ENCODE measurements around the gene KCNG4. TPM values are rescaled to one million over a fixed set of nuclear protein-coding genes. Genes with fewer than 3 reads are reported as not detected.
A peak's percentile ranks its signal among the peaks of the same experiment; 100 is the strongest.

Gene KCNG4
- total RNA-seq, 4 donors from 2014 or later = not detected

DNA sequence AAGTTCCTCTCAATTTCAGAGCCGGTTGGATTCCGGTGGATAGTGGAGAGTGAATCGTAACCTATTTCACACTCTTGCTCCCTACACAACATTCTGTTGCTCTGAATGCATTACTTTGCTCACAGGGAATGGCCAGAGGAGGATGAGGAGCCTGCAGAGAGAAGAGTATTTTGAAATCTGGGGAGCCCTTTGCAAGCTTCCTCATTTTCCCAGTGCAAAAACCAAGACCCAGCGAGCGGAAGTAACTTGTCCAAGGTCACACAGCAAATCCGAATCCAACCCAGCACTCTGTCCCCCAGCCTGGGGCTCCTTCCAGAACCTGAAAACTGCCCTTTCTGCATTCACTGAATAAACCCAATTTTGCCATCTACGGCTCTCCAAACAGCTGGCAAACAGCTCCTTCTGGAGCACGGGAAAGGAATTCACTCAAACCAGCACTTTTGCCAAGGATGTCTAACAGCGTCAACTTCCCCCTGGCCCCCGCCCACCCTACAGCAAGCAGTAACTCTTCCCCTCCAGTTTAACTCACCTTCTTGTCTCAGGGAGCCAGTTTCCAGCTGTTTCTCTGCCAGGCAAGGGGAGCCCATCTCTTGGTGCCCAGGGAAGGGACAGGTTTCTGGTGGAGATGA lies 557 bp downstream of the KCNG4 start:
- TF ChIP-seq, protein P1, sequence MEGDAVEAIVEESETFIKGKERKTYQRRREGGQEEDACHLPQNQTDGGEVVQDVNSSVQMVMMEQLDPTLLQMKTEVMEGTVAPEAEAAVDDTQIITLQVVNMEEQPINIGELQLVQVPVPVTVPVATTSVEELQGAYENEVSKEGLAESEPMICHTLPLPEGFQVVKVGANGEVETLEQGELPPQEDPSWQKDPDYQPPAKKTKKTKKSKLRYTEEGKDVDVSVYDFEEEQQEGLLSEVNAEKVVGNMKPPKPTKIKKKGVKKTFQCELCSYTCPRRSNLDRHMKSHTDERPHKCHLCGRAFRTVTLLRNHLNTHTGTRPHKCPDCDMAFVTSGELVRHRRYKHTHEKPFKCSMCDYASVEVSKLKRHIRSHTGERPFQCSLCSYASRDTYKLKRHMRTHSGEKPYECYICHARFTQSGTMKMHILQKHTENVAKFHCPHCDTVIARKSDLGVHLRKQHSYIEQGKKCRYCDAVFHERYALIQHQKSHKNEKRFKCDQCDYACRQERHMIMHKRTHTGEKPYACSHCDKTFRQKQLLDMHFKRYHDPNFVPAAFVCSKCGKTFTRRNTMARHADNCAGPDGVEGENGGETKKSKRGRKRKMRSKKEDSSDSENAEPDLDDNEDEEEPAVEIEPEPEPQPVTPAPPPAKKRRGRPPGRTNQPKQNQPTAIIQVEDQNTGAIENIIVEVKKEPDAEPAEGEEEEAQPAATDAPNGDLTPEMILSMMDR (IDR thresholded peaks at IDR 0.05) = no peak
- no peak for TF ChIP-seq POLR2A (IDR thresholded peaks at IDR 0.05)
- no peak overlapping the region for H3K27ac ChIP-seq
- no peaks in the 10 kb centered on the region for H3K36me3 ChIP-seq
- no peak for DNase-seq
- intact Hi-C loops (cut with DNase I; ENCODE audit: low total_unique reads) = no loop called here
- peaks cover 0 to 5% of the 10 kb centered on the region in 2 donors for H3K27me3 ChIP-seq
- no peaks in the 10 kb centered on the region for H3K9me3 ChIP-seq
- H3K4me1 ChIP-seq = no peaks in the 10 kb centered on the region
- no peak overlapping the region for H3K4me3 ChIP-seq

DNA sequence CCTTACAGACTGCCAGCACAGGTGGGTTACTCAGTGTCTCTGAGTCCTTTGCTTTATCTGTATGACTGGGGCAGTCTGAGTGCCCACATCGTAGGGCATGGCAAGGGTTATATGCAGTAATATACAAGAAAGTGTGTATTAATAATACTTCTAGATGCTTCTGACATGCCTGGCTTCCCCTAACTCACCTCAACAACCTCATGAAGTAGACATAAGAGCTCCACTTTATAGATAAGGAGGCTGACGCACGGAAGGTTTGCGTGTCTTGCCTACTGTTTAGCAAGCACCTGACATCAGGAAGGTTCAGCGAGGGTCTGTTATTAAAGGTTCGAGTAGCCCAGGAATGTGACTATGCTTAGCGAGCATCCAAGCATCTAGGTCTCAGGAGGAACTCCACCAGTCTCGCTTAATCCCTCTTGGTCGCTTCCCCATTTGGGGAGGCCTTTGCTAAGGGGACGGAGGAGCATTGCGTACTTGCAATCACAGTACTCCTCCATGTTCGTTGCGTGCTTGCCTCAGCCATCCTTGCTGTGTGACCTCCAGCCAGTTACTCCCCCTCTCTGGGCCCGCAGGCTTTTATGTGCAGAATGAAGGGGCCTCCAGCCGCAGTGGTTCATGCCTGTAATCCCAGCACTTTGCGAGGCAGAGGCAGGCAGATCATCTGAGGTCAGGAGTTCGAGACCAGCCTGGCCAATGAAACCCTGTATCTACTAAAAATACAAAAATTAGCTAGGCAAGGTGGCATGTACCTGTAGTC lies 1.6 kb downstream of the KCNG4 start:
- Histone ChIP-seq H3K4me3 (no peak overlapping the region), H3K36me3 (no peaks in the 10 kb centered on the region), H3K4me1 (no peaks in the 10 kb centered on the region), H3K27me3 (peaks cover 0 to 5% of the 10 kb centered on the region in 2 donors), H3K27ac (no peak overlapping the region), H3K9me3 (no peaks in the 10 kb centered on the region)
- intact Hi-C loops (cut with DNase I; ENCODE audit: low total_unique reads) = no loop called here
- TF ChIP-seq, protein P1 (IDR thresholded peaks at IDR 0.05) = no peak
- TF ChIP-seq POLR2A (IDR thresholded peaks at IDR 0.05) = no peak
- no peak for DNase-seq

DNA sequence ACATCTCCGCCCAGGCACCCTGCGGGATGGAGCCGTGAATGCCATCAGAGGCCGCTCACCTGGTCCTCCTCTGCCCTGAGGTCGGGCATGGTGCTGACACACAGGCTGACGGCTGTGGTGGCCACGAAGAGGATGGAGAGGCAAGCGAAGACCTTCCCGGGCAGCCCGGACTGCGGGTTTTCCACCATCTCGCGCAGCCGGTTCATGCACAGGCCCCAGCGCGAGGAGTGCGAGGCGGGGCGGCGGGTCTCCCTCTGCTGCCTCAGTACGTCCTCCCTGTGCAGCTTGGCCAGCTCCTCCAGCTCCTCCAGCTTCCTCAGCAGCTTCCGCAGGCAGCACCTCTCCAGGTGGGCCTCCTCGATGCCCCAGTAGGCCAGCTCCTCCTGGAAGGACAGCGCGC lies 3.1 kb downstream of the KCNG4 start:
- Histone ChIP-seq H3K27me3 (no peaks in the 10 kb centered on the region), H3K36me3 (no peaks in the 10 kb centered on the region), H3K4me3 (no peak overlapping the region), H3K27ac (no peak overlapping the region), H3K9me3 (no peaks in the 10 kb centered on the region), H3K4me1 (no peaks in the 10 kb centered on the region)
- DNase-seq = no peak
- intact Hi-C loops (cut with DNase I; ENCODE audit: low total_unique reads) = no loop called here
- TF ChIP-seq POLR2A (IDR thresholded peaks at IDR 0.05) = no peak
- TF ChIP-seq, protein P1 (IDR thresholded peaks at IDR 0.05) = no peak

DNA sequence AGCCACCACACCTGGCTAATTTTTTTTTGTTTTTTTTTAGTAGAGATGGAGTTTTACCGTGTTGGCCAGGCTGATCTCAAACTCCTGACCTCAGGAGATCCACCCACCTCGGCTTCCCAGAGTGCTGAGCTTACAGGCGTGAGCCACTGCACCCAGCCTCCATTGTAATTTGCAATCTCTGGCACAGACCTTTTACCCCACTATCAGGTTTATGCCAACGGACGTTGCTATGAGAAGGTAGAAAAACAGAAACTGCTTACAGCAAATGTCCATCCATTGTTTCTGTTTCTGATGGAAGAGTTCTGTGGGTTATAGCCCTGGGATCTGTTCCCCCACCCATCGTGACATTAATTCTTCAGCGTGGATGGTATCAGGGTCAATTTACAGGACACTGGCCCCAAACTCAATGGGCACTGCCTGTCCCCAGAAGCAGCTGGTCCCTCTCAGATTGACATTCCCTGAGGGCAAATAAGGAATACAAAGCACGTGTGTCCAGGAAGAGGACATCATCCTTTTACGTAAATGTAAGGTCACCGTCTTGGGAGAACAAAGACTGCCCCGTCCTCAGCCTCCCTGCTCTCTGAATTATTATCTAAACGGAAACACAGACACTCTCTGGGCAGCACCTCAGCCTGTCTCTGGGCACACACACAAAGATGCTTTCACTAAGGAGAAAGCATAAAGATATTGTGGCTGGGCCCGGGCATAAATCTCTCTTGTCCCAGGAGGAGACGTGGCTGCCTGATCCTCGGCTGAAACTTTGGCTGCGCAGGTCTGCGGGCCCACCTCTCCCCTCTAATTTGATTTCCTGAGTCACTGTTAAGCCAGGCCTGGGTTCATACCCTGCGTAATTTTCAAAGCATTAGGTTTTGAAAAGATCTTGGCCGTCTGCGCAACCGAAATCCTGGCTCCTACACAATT lies 5.2 kb downstream of the KCNG4 start:
- Histone ChIP-seq H3K27me3 (no peaks in the 10 kb centered on the region), H3K4me1 (no peaks in the 10 kb centered on the region), H3K27ac (peak overlapping the region; percentile 64 to 75), H3K4me3 (no peak overlapping the region), H3K36me3 (no peaks in the 10 kb centered on the region), H3K9me3 (no peaks in the 10 kb centered on the region)
- TF ChIP-seq POLR2A (IDR thresholded peaks at IDR 0.05) = no peak
- TF ChIP-seq, protein P1 (IDR thresholded peaks at IDR 0.05) = no peak
- intact Hi-C loops (cut with DNase I; ENCODE audit: low total_unique reads) = no loop called here
- DNase-seq = peak; percentile 32 to 50
